ENCODE data around the gene ZNF839. TPM values are rescaled to one million over a fixed set of nuclear protein-coding genes. Genes with fewer than 3 reads are reported as not detected.
A peak's percentile ranks its signal among the peaks of the same experiment; 100 is the strongest.

ZNF839 gene
- polyA plus RNA-seq, 3 donors = 0.47 to 17.0 (median 1.7) TPM

DNA sequence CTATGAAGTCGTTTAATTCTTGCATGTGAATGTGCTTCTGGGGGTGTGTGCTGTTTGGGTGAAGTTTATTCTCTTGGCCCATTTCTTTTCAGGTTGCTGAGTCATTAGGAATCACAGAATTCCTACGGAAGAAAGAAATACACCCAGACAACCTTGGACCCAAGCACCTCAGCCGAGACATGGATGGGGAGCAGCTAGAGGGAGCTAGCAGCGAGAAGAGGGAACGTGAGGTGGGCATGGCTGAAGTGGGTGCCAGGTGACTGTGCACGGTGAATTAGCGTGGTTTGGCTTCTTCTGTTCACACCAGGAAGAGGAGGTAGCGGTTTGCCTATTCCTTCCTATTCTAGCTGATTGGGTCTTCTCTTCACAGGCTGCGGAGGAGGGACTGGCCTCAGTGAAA is 19.2 kb downstream of the ZNF839 start:
- H3K36me3 ChIP-seq (replicated peaks in 1 of 2; ENCODE audit: control insufficient read depth in 1 of 2, insufficient read depth in 2 of 2, low read length in 2 of 2) = peaks cover 27 to 64% of the 10 kb centered on the region in 2 donors
- WGBS (ENCODE audit: insufficient coverage) = 97% methylated on average over 8 of the region's 9 CpGs
- Mint-ChIP-seq H3K4me3 (no peak overlapping the region), H3K27ac (peak overlapping the region in 2 of 7 donors; percentile 43 to 60), H3K36me3 (peaks cover 56 to 77% of the 10 kb centered on the region in 2 donors), H3K9me3 (peaks cover 0 to 3% (median 0%) of the 10 kb centered on the region in 7 donors), H3K4me1 (peaks cover 6% of the 10 kb centered on the region), H3K27me3 (ENCODE audit: low read depth in 3 of 3) (no peaks in the 10 kb centered on the region)
- intact Hi-C loops (cut with micrococcal nuclease) = no loop called here
- TF ChIP-seq, protein P1, sequence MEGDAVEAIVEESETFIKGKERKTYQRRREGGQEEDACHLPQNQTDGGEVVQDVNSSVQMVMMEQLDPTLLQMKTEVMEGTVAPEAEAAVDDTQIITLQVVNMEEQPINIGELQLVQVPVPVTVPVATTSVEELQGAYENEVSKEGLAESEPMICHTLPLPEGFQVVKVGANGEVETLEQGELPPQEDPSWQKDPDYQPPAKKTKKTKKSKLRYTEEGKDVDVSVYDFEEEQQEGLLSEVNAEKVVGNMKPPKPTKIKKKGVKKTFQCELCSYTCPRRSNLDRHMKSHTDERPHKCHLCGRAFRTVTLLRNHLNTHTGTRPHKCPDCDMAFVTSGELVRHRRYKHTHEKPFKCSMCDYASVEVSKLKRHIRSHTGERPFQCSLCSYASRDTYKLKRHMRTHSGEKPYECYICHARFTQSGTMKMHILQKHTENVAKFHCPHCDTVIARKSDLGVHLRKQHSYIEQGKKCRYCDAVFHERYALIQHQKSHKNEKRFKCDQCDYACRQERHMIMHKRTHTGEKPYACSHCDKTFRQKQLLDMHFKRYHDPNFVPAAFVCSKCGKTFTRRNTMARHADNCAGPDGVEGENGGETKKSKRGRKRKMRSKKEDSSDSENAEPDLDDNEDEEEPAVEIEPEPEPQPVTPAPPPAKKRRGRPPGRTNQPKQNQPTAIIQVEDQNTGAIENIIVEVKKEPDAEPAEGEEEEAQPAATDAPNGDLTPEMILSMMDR (IDR thresholded peaks at IDR 0.05) = no peak
- H3K4me1 ChIP-seq (ENCODE audit: control insufficient read depth in 1 of 2, insufficient read depth in 2 of 2, low read length in 2 of 2) = no peaks in the 10 kb centered on the region
- no peak overlapping the region for H3K9ac ChIP-seq (ENCODE audit: insufficient read depth, low read length, poor library complexity, severe bottlenecking)
- no peaks in the 10 kb centered on the region for H3K9me3 ChIP-seq (replicated peaks in 1 of 2; ENCODE audit: control insufficient read depth in 1 of 2, insufficient read depth in 1 of 2, low read length in 2 of 2)
- DNase-seq = no peak
- H3K27ac ChIP-seq (ENCODE audit: low read depth in 1 of 2, low read length in 2 of 2) = peak overlapping the region in 1 of 2 donors; percentile 20
- no peak overlapping the region for H2AFZ ChIP-seq (ENCODE audit: insufficient read depth, low read depth, low read length, poor library complexity, severe bottlenecking)
- H3K79me2 ChIP-seq (ENCODE audit: insufficient read depth, low read length) = no peaks in the 10 kb centered on the region
- no peaks in the 10 kb centered on the region for H3K27me3 ChIP-seq (ENCODE audit: control insufficient read depth in 2 of 2, insufficient read depth in 2 of 2, low read length in 2 of 2)
- no peak overlapping the region for H3K4me2 ChIP-seq (replicated peaks; ENCODE audit: extremely low read depth, low read length, poor library complexity, severe bottlenecking)
- no peak overlapping the region for H3K4me3 ChIP-seq (replicated peaks in 1 of 3; ENCODE audit: low read depth in 2 of 3, low read length in 3 of 3)
- no peaks in the 10 kb centered on the region for H4K20me1 ChIP-seq (ENCODE audit: insufficient read depth, low read length)

DNA sequence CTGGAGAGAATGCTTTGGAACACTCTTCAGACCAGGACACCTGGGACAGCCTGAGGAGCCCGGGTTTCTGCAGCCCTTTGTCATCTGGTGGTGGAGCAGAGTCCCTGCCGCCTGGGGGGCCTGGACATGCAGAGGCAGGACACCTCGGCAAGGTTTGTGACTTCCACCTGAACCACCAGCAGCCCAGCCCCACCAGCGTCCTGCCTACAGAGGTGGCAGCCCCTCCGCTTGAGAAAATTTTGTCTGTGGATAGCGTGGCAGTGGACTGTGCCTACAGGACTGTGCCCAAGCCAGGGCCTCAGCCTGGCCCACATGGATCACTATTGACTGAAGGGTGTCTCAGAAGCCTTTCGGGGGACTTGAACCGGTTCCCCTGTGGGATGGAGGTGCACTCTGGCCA is 22.0 kb downstream of the ZNF839 start:
- TF ChIP-seq, protein P1 (IDR thresholded peaks at IDR 0.05) = no peak
- Mint-ChIP-seq H3K4me3 (no peak overlapping the region), H3K27me3 (ENCODE audit: low read depth in 3 of 3) (no peaks in the 10 kb centered on the region), H3K4me1 (no peaks in the 10 kb centered on the region), H3K36me3 (peaks cover 59 to 83% of the 10 kb centered on the region in 2 donors), H3K27ac (peak overlapping the region in 1 of 7 donors; percentile 1), H3K9me3 (peaks cover 0 to 2% (median 0%) of the 10 kb centered on the region in 7 donors)
- H3K4me1 ChIP-seq (ENCODE audit: control insufficient read depth in 1 of 2, insufficient read depth in 2 of 2, low read length in 2 of 2) = no peaks in the 10 kb centered on the region
- H4K20me1 ChIP-seq (ENCODE audit: insufficient read depth, low read length) = no peaks in the 10 kb centered on the region
- H3K4me3 ChIP-seq (replicated peaks in 1 of 3; ENCODE audit: low read depth in 2 of 3, low read length in 3 of 3) = no peak overlapping the region
- intact Hi-C loops (cut with micrococcal nuclease) = no loop called here
- no peak overlapping the region for H3K4me2 ChIP-seq (replicated peaks; ENCODE audit: extremely low read depth, low read length, poor library complexity, severe bottlenecking)
- H3K9me3 ChIP-seq (replicated peaks in 1 of 2; ENCODE audit: control insufficient read depth in 1 of 2, insufficient read depth in 1 of 2, low read length in 2 of 2) = no peaks in the 10 kb centered on the region
- H3K27me3 ChIP-seq (ENCODE audit: control insufficient read depth in 2 of 2, insufficient read depth in 2 of 2, low read length in 2 of 2) = no peaks in the 10 kb centered on the region
- H3K36me3 ChIP-seq (replicated peaks in 1 of 2; ENCODE audit: control insufficient read depth in 1 of 2, insufficient read depth in 2 of 2, low read length in 2 of 2) = peaks cover 49 to 83% of the 10 kb centered on the region in 2 donors
- no peak overlapping the region for H3K27ac ChIP-seq (ENCODE audit: low read depth in 1 of 2, low read length in 2 of 2)
- H3K9ac ChIP-seq (ENCODE audit: insufficient read depth, low read length, poor library complexity, severe bottlenecking) = no peak overlapping the region
- 96% methylated on average over 6 of the region's 8 CpGs for whole genome bisulfite sequencing (ENCODE audit: insufficient coverage)
- no peak for DNase-seq
- H2AFZ ChIP-seq (ENCODE audit: insufficient read depth, low read depth, low read length, poor library complexity, severe bottlenecking) = no peak overlapping the region
- no peaks in the 10 kb centered on the region for H3K79me2 ChIP-seq (ENCODE audit: insufficient read depth, low read length)

Measured in CD14-positive monocyte (primary cell).